Thyroid gland (tissue), 4 donors: ENCODE results near the gene FOXC2.

Experiments
- CTCF ChIP-seq, 6 experiments: fragments of 200-600 bp in 3 of 6; fragments of 450-650 bp in 3 of 6; sonication (generic) in 3 of 6; IDR thresholded peaks; one replicate each; pipeline ENCODE4 v1.5.1; 2016 to 2019; ENCODE audit warnings: antibody characterized with exemption in 6 of 6, mild to moderate bottlenecking in 2 of 6, inconsistent platforms in 1 of 6, moderate library complexity in 1 of 6
- POLR2A ChIP-seq, 2 donors: fragments of 450-650 bp; IDR thresholded peaks; one replicate each; pipeline ENCODE4 v1.6.1; 2017; ENCODE audit warnings: antibody characterized with exemption in 2 of 2, mild to moderate bottlenecking in 2 of 2, moderate library complexity in 1 of 2

- TF ChIP-seq CTCF (IDR thresholded peaks at IDR 0.05) (no peak), POLR2A (IDR thresholded peaks at IDR 0.05) (no peak)
Observed at GRCh38 chr16:86618431-86619238, 52.0 kb downstream of the FOXC2 start.
